HepG2 (cell line): Measurements from ENCODE around the gene TSPAN31. TPM values are rescaled to one million over a fixed set of nuclear protein-coding genes. Genes with fewer than 3 reads are reported as not detected.

ENCODE experiments used
- ATF3 ChIP-seq: sonication (generic); formaldehyde crosslinking; IDR thresholded peaks from 2 replicates; pipeline ENCODE4 v1.4.0; 2020; ENCODE audit warnings: missing genetic modification reagents
- CTCF ChIP-seq: sonication (generic); formaldehyde crosslinking; IDR thresholded peaks from 2 replicates; pipeline ENCODE4 v1.5.0; 2020; ENCODE audit warnings: mild to moderate bottlenecking, missing genetic modification reagents, moderate library complexity
- GATA4 ChIP-seq: sonication (generic); IDR thresholded peaks from 2 replicates; pipeline ENCODE4 v1.6.1; 2016; ENCODE audit warnings: antibody characterized with exemption, low read depth, borderline replicate concordance
- JDP2 ChIP-seq: sonication (generic); formaldehyde crosslinking; IDR thresholded peaks from 2 replicates; pipeline ENCODE4 v1.8.1; 2022; ENCODE audit warnings: missing genetic modification reagents, borderline replicate concordance
- MBNL3 ChIP-seq: fragments of 250-450 bp; sonication (Bioruptor Pico); conservative IDR thresholded peaks from 2 replicates; pipeline ENCODE4 v1.8.0; 2022; ENCODE audit warnings: mild to moderate bottlenecking, inconsistent platforms
- NR2F6 ChIP-seq, 2 experiments: IDR thresholded peaks; 2 replicates each; pipeline ENCODE4 v1.6.1; 2016; ENCODE audit warnings: antibody characterized with exemption in 1 of 2, mild to moderate bottlenecking in 1 of 2
- PRMT3 ChIP-seq: sonication (generic); formaldehyde crosslinking; IDR thresholded peaks from 2 replicates; pipeline ENCODE4 v1.8.1; 2022; ENCODE audit warnings: low read depth, mild to moderate bottlenecking, moderate library complexity, missing genetic modification reagents, borderline replicate concordance
- RBAK ChIP-seq: sonication (generic); formaldehyde crosslinking; IDR thresholded peaks from 2 replicates; pipeline ENCODE4 v1.5.1; 2020; ENCODE audit warnings: mild to moderate bottlenecking, missing genetic modification reagents
- SALL2 ChIP-seq: sonication (generic); formaldehyde crosslinking; IDR thresholded peaks from 2 replicates; pipeline ENCODE4 v1.8.1; 2023; ENCODE audit warnings: mild to moderate bottlenecking, missing genetic modification reagents, inconsistent platforms
- THRA ChIP-seq: sonication (generic); formaldehyde crosslinking; IDR thresholded peaks from 2 replicates; pipeline ENCODE4 v1.4.0; 2020; ENCODE audit warnings: missing genetic modification reagents, borderline replicate concordance
- TRIM22 ChIP-seq: fragments of 450-650 bp; IDR thresholded peaks from 2 replicates; pipeline ENCODE4 v1.6.1; 2017
- XRCC5 ChIP-seq: fragments of 200-400 bp; formaldehyde crosslinking; optimal IDR thresholded peaks from 2 replicates; pipeline ENCODE3; 2017; ENCODE audit warnings: mild to moderate bottlenecking, low read length
- ZBTB10 ChIP-seq: sonication (generic); formaldehyde crosslinking; IDR thresholded peaks from 2 replicates; pipeline ENCODE4 v1.4.0; 2020; ENCODE audit warnings: missing genetic modification reagents, borderline replicate concordance
- ZKSCAN5 ChIP-seq: sonication (generic); formaldehyde crosslinking; IDR thresholded peaks from 2 replicates; pipeline ENCODE4 v1.5.1; 2020; ENCODE audit warnings: mild to moderate bottlenecking, missing genetic modification reagents
- ZNF350 ChIP-seq: sonication (generic); formaldehyde crosslinking; IDR thresholded peaks from 2 replicates; pipeline ENCODE4 v1.4.0; 2020; ENCODE audit warnings: mild to moderate bottlenecking, low read depth, missing genetic modification reagents, borderline replicate concordance
- ZNF546 ChIP-seq: sonication (generic); formaldehyde crosslinking; conservative IDR thresholded peaks from 2 replicates; pipeline ENCODE4 v1.8.1; 2023; ENCODE audit warnings: mild to moderate bottlenecking, missing genetic modification reagents
- ZNF660 ChIP-seq: sonication (generic); formaldehyde crosslinking; IDR thresholded peaks from 2 replicates; pipeline ENCODE4 v1.5.1; 2020; ENCODE audit warnings: mild to moderate bottlenecking, low read depth, missing genetic modification reagents, borderline replicate concordance
- ZNF747 ChIP-seq: sonication (generic); formaldehyde crosslinking; IDR thresholded peaks from 2 replicates; pipeline ENCODE4 v1.8.1; 2023; ENCODE audit warnings: missing genetic modification reagents, mild to moderate bottlenecking, borderline replicate concordance
- ZNF792 ChIP-seq: IDR thresholded peaks from 2 replicates; pipeline ENCODE4 v1.6.1; 2016
- ZNF841 ChIP-seq: sonication (generic); formaldehyde crosslinking; IDR thresholded peaks from 2 replicates; pipeline ENCODE4 v1.8.1; 2023; ENCODE audit warnings: missing genetic modification reagents, borderline replicate concordance
- ZSCAN9 ChIP-seq: IDR thresholded peaks from 2 replicates; pipeline ENCODE4 v1.6.1; 2016; ENCODE audit warnings: borderline replicate concordance
- polyA plus RNA-seq, 8 experiments: library from polyadenylated mRNA; depleted of rRNA in 3 of 8; stranded (reverse) in 7 of 8; unstranded in 1 of 8; fragments of >200 nt; fragmentation: Illumina TruSeq in 4 of 8; extraction: Trizol in 4 of 8; gene quantifications; 2 replicates each; pipeline versions ENCODE4 v1.2.1 to v1.2.3, GENCODE V29; 2011 to 2016; ENCODE audit warnings: low read depth in 4 of 8, missing spikeins in 1 of 8, mixed read lengths in 1 of 8; ENCODE audit not compliant: insufficient read depth in 1 of 8
- total RNA-seq, 5 experiments: library from RNA; depleted of rRNA; stranded (reverse); fragments of >200 nt; fragmentation: Illumina TruSeq; extraction: Trizol; gene quantifications; 2 replicates each; pipeline ENCODE4 v1.2.3, GENCODE V29; 2016; ENCODE audit warnings: low read depth in 1 of 5

Gene TSPAN31
- total and polyA plus RNA-seq, 2 of the 13 experiments (the other 11 are each of a cell fraction or from before 2014, with no cell fraction given) = 10.4 to 24.6 TPM

- TF ChIP-seq JDP2 (CRISPR knock-in tag) (peak; percentile 30; the same call in 1 of the 2 replicates), ATF3 (peak; percentile 8; the same call in 1 of the 2 replicates), ZNF747 (peak; percentile 93), MBNL3 (CRISPR knock-in tag) (no peak), ZNF792 (no peak; the same call in 1 of the 2 replicates), PRMT3 (CRISPR knock-in tag) (no peak), XRCC5 (peak; percentile 82), GATA4 (no peak), ZNF546 (CRISPR knock-in tag) (peak; percentile 81; the same call in 1 of the 2 replicates), NR2F6 (IDR thresholded peaks at IDR 0.05) (no peak; the same call in 1 of the 2 replicates), NR2F6 (CRISPR knock-in tag; IDR thresholded peaks at IDR 0.05) (peak; percentile 62; the same call in 1 of the 2 replicates), ZNF660 (CRISPR knock-in tag) (no peak), SALL2 (peak; percentile 98), CTCF (peak; percentile 32; the same call in 1 of the 2 replicates), ZNF841 (CRISPR knock-in tag) (no peak), ZSCAN9 (CRISPR knock-in tag) (no peak; the same call in none of the 2 replicates), TRIM22 (no peak), THRA (CRISPR knock-in tag) (peak; percentile 76), ZKSCAN5 (CRISPR knock-in tag) (no peak), ZBTB10 (no peak), RBAK (CRISPR knock-in tag) (no peak), ZNF350 (CRISPR knock-in tag) (peak; percentile 94; the same call in 1 of the 2 replicates)
Observed at GRCh38 chr12:57751788-57752667, 7.2 kb downstream of the TSPAN31 start, which contains the start of gene CDK4 (continued).
